Measurements from ENCODE around the gene KRT14.
A peak's percentile ranks its signal among the peaks of the same experiment; 100 is the strongest.
"Not testable (repeated sequence)": the region's sequence is repeated elsewhere in the genome, so short reads cannot be mapped to it uniquely, and the experiment has no call there.

KRT14 gene

DNA sequence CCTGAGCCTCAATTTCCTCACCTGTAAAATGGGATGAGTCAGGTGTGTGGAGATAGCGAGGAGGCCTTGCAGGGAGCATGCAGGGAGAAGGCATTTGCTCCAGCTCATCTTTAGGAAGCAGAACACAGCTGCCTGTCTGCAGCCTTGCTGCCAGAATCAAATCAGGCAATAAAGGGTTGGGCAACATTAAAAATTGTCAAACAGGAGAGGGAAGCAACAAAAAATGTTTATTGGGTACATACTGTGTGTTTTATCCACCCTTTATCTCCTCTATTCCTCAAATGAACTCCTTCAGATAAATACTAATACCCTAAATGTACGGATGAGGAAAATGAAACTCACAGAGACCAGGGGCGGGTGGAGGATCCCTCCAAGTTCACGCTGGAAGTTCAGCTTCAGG, 13.6 kb upstream of the KRT14 start:
- no peak for DNase-seq

DNA sequence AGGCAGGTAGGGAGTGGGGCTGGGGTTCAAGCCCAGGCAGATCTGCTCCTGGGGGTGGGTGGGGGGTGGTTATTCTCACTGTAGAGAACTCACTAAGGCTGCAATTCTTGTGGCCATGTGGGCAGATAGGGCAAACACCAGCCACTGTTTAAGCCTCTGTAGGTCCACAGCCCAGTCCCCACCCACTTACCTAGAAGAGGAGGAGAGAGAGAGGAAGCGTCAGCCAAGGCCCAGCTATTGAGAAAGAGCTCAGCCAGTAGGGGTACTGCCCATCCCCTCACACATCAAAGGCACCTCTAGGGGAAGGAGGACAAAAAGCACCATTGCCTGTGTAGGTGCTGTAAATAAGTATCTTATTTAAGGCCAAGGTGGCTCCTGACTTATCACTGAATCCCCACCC, 13.0 kb upstream of the KRT14 start:
- DNase-seq = no peak

- no peak for DNase-seq
Measured at GRCh38 chr17:41595585-41595984, 8.9 kb upstream of the KRT14 start.

DNA sequence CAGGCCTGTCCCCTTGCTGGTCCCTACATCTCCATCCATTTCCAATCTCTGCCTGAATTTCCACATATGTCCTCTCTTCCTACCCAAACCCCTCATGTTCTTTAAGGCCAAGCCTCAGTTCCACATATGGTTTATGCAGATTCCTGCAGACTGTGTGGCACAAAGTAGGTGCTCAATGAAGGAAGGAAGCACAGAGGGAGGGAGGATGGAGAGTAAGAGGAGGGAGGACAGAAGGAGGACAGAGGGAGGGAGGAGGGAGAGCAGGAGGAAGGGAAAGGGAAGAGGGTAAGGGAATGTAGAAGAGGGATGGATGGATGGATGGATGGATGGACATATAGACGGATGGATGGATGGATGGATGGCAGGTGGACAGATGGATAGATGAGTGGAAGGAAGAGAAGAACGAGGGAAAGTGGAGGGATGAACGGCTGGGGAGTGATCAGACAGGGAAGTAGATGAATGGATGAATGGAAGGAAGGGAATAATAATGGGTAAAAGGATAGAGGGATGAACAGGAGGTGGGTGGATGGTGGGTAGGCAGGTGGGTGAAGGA, 7.7 kb upstream of the KRT14 start:
- DNase-seq = no peak

GRCh38 chr17:41593306-41593981, 6.7 kb upstream of the KRT14 start:
- DNase-seq = no peak

DNA sequence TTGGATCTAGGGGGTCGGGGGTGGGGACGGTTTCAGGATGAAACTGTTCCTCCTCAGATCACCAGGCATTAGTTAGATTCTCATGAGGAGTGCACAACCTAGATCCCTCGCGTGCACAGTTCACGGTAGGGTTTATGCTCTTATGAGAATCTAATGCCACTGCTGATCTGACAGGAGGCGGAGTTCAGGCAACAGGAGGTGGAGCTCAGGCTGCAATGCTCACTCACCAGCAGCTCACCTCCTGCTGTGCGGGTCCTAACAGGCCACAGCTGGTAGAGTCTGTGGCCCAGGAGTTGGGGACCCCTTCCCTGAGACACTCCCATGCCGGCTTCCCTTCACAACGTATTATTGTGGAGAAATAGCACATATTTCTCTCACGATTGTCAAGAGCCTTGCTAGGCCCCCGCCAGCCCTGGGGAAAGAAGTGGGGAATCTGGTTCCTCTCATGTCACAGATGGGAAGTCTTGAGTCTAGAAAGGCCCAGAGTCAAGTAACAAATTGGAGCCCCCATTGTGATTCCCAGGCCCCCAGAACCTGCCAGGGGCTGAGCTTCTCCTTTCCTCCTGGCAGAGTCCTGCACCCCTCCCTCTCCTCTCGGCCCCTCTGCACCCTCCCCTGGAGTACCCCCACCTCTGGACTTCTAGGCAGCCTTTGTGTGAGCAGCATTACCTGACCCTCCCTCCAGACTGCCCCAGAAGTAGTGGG, 6.1 kb upstream of the KRT14 start:
- peak; percentile 16 for DNase-seq

- DNase-seq = no peak
Measured at GRCh38 chr17:41589301-41589700, 2.6 kb upstream of the KRT14 start.

- DNase-seq = no peak
Measured at GRCh38 chr17:41588126-41588810, 1.6 kb upstream of the KRT14 start.

DNA sequence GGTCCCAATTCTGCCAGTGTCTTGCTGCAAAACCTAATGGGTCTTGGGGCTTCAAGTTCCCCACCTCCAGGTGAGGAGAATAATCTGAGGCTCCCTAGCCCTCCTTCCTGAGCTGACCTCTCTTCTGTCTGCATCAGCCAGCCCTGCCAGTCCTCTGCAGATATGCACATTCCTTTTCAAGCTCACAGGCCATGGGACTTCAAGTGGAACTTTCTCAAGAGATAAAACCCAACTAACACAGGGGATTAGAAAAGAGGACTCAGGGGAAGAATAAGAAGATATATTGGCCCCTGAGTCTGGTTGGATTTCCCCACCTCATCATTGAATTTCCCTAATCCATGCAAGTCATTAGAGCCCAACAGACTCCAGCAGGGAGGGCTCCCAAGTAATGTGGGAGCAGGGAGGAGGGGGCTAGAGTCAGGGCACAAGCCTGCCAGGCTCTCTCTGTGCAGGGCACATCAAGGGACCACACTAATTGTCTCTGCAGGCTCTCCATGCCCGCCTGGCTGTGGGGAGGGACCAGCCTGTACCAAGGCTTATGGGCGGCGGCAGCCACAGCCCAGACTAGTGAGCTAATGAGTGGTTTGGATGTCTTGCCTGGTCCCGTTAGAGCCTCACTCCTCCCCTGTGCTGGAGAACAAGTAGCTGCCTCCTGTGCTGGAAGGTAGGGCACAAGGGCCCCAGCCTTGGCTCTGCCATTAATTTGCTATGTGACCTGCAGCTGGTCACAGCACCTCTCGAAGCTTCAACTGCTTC, 1.2 kb downstream of the KRT14 start:
- DNase-seq = peak; percentile 31

GRCh38 chr17:41584331-41584927, 2.3 kb downstream of the KRT14 start:
- DNase-seq = not testable (repeated sequence)

- DNase-seq = peak; percentile 60
Measured at GRCh38 chr17:41583137-41584127, 3.3 kb downstream of the KRT14 start.

DNA sequence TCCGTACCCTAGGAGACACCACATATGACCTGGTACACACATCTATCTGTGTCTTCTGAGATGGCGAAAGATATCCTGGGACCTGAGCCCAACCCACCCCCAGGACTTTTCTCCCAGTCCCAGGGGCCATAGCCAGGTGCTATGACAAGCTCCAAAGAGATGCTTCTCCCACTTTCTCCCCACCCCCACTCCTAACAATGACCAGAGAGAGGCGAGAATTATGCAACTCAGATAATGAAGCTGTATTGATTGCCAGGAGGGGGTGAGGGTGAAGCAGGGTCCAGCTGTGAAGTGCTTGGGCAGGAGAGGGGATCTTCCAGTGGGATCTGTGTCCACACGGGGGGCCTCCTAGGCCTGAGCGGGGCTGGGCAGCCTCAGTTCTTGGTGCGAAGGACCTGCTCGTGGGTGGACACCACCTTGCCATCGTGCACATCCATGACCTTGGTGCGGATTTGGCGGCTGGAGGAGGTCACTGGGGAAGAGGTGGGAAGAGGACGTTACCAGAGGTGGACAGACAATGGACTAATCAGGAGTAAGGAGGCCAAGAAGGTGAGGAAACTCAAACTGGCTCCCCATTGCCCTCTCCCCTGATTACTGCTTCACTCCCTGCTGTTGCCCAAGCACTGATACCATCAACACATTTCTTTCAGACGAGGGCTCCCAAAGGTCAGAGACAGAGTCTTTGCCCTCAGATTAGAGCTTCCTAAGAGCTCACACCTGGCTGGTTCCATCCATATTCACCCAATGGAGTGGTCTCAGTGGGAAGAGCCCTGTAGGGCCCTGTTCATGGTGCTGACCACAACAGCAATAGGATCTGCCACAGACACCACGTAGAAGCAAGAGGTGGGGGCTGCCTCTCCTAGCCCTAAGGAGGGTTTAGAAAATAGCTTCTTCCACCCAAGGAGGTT, 4.4 kb downstream of the KRT14 start:
- not testable (repeated sequence) for DNase-seq

GRCh38 chr17:41581366-41582060, 5.2 kb downstream of the KRT14 start:
- DNase-seq = no peak

DNA sequence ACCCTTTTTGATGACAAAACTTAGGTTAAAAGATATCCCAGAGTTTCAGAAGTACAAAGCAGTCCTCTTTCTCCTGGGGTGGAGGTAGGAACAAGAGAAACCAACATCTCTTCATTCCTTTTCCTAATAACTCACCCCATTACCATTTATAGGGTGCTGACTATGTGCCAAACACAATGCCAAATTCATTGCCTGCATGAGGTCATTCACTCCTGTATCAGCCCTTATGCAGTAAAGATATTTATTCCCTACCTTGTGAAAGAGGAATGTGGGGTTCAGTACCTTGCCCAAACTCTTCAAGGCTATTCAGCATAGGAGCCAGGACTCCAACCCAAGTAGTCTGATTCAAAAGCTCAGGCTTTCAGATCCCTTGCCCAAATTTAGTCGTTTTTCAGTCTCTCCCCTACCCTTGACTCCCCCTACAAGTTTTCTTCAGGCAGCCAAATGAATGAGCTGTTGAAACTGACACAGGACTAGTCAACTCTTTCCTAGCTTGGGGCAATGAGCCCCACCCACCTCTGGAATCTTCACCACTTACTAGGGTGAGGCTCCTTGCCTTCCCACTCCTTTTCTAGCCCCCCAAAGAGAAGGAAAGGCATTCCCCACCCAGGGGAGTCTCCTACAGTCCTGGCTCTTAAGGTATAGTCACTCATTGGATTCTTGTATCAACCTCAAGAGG, 5.9 kb downstream of the KRT14 start:
- DNase-seq = no peak

DNA sequence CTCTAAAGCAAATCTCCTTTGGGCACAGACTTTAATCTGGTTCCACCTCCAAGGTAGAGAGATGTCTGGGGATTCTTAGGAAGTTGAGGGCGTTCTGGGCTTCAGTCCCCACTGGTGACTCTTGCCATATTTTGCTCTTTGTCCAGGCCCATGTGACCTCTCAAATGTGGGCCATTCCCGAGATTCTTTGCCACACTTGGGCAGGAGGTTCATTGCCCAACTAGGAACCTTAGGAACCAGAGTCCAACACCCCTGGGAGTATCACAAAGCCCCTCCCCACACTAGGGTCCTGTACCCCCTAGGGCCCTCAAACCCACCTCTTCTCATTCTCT, 6.5 kb downstream of the KRT14 start:
- no peak for DNase-seq

DNA sequence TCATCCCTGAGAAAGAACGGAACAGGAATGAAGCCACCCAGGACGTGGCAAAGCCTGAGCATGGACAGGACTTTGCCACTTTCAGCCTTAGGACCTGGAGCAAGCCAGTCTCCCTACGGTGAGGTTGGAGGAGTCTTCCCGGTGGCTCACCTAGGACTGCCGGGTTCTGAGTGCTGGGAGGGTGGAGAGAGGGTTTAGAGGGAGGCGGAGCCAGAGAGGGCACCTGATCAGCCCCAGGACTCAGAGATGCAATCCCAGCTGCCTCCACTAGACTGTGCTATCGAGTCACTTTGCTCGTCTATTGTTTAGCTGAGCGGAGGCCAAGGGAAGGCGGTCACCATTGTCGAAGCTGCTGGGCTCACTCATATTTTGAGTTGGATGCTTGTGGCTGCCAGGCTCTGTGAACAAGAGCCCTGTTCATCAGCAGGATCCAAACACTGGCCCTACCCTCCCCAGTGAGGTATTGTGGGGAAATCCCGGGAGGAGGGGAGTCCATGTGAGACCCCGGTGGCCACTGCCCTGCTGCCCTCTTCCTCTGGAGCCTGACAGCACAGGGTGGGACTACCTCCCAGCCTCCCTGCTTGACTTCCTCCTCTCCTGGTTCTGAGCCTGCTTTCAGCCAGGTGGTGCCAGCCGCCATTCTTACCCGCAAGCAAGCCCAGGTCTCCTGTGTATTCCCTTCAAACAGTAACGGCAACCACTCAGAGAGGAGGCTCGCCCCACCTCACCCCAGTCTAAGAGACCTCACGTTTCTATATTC, 7.0 kb downstream of the KRT14 start:
- DNase-seq = peak; percentile 94

GRCh38 chr17:41578971-41579370, 7.7 kb downstream of the KRT14 start:
- peak; percentile 39 for DNase-seq

GRCh38 chr17:41578538-41578937, 8.2 kb downstream of the KRT14 start:
- no peak for DNase-seq
